Breast epithelium (tissue), 4 donors: Measurements from ENCODE around the gene BID. TPM values are rescaled to one million over a fixed set of nuclear protein-coding genes. Genes with fewer than 3 reads are reported as not detected.

ENCODE experiments used
- DNase-seq, 2 donors: peaks; one replicate each; pipeline ENCODE4 v3.0.0-alpha.2; 2019; ENCODE audit warnings: low spot score in 2 of 2
- H3K27ac ChIP-seq, 2 donors: fragments of 200-600 bp; sonication (generic) in 1 of 2; one replicate each; pipeline ENCODE4 v1.5.1; 2016 to 2019; ENCODE audit warnings: mild to moderate bottlenecking in 1 of 2
- H3K27me3 ChIP-seq, 2 donors: fragments of 200-600 bp; sonication (generic) in 1 of 2; one replicate each; pipeline versions ENCODE4 v1.5.1 to v1.6.0; 2017 to 2019; ENCODE audit warnings: control low read depth in 1 of 2, mild to moderate bottlenecking in 1 of 2
- H3K36me3 ChIP-seq: fragments of 200-600 bp; one replicate; pipeline ENCODE4 v1.5.1; 2019
- H3K4me1 ChIP-seq, 2 donors: fragments of 200-600 bp; sonication (generic); one replicate each; pipeline ENCODE4 v1.5.1; 2016 to 2019; ENCODE audit warnings: control low read depth in 1 of 2
- H3K4me3 ChIP-seq, 3 donors: fragments of 200-600 bp; sonication (generic); 1 replicate in 2 of 3; 2 replicates in 1 of 3; pipeline ENCODE4 v1.5.1; 2016 to 2019; ENCODE audit warnings: mild to moderate bottlenecking in 3 of 3, moderate library complexity in 2 of 3
- H3K9me3 ChIP-seq, 2 donors: fragments of 200-600 bp; sonication (generic) in 1 of 2; one replicate each; pipeline ENCODE4 v1.5.1; 2016 to 2019; ENCODE audit warnings: control low read depth in 1 of 2
- CTCF ChIP-seq, 3 donors: fragments of 450-650 bp; IDR thresholded peaks; one replicate each; pipeline ENCODE4 v1.5.1; 2016 to 2017; ENCODE audit warnings: antibody characterized with exemption in 3 of 3, mild to moderate bottlenecking in 3 of 3, moderate library complexity in 3 of 3
- POLR2A ChIP-seq: fragments of 450-650 bp; IDR thresholded peaks from one replicate; pipeline ENCODE4 v1.6.1; 2016; ENCODE audit warnings: antibody characterized with exemption, mild to moderate bottlenecking, moderate library complexity
- POLR2AphosphoS5 ChIP-seq, 3 donors: sonication (generic); formaldehyde crosslinking; IDR thresholded peaks; one replicate each; pipeline ENCODE4 v1.6.1; 2017; ENCODE audit warnings: antibody characterized with exemption in 3 of 3
- intact Hi-C: fragments of 100-400 bp; cut with DNase I; formaldehyde crosslinking; loops from one replicate; pipeline ENCODE4 v1.15.1; 2023; ENCODE audit warnings: low total_unique reads
- total RNA-seq, 3 donors: library from RNA; depleted of rRNA; stranded (reverse); fragments of >200 nt; gene quantifications; one replicate each; pipeline ENCODE4 v1.1.0, GENCODE V29; 2016

The BID gene
- total RNA-seq, 3 donors from 2014 or later, result 25.9 to 35.7 (median 29.0) TPM

- TF ChIP-seq CTCF (IDR thresholded peaks at IDR 0.05) (no peak), POLR2A (no peak), POLR2AphosphoS5 (IDR thresholded peaks at IDR 0.05) (no peak)
- intact Hi-C loops, result no loop called here
- Histone ChIP-seq H3K36me3 (no peaks in the 10 kb centered on the region), H3K27ac (no peak overlapping the region), H3K4me3 (no peak overlapping the region), H3K9me3 (no peaks in the 10 kb centered on the region), H3K4me1 (no peaks in the 10 kb centered on the region), H3K27me3 (no peaks in the 10 kb centered on the region)
- no peak for DNase-seq
Observed at GRCh38 chr22:17795661-17796548, 21.6 kb upstream of the BID start.

- no peak overlapping the region for H3K27ac ChIP-seq
- H3K27me3 ChIP-seq, result no peaks in the 10 kb centered on the region
- no peak overlapping the region for H3K4me3 ChIP-seq
- no peaks in the 10 kb centered on the region for H3K36me3 ChIP-seq
- no peaks in the 10 kb centered on the region for H3K9me3 ChIP-seq
- TF ChIP-seq CTCF (IDR thresholded peaks at IDR 0.05) (no peak), POLR2AphosphoS5 (IDR thresholded peaks at IDR 0.05) (no peak), POLR2A (no peak)
- H3K4me1 ChIP-seq, result no peaks in the 10 kb centered on the region
- DNase-seq, result no peak
- intact Hi-C loops, result no loop called here
Observed at GRCh38 chr22:17794726-17795542, 20.7 kb upstream of the BID start.

GRCh38 chr22:17792854-17793434, 18.7 kb upstream of the BID start:
- Histone ChIP-seq H3K27ac (no peak overlapping the region), H3K36me3 (no peaks in the 10 kb centered on the region), H3K4me1 (no peaks in the 10 kb centered on the region), H3K27me3 (no peaks in the 10 kb centered on the region), H3K4me3 (no peak overlapping the region), H3K9me3 (no peaks in the 10 kb centered on the region)
- intact Hi-C loops, result no loop called here
- no peak for DNase-seq
- no peak for TF ChIP-seq POLR2AphosphoS5 (IDR thresholded peaks at IDR 0.05)
- no peak for TF ChIP-seq CTCF (IDR thresholded peaks at IDR 0.05)
- TF ChIP-seq POLR2A, result no peak

GRCh38 chr22:17792299-17792698, 18.0 kb upstream of the BID start:
- no peak overlapping the region for H3K4me3 ChIP-seq
- H3K9me3 ChIP-seq, result no peaks in the 10 kb centered on the region
- intact Hi-C loops, result no loop called here
- H3K4me1 ChIP-seq, result peaks cover 0 to under 1% of the 10 kb centered on the region in 2 donors
- no peak overlapping the region for H3K27ac ChIP-seq
- no peaks in the 10 kb centered on the region for H3K27me3 ChIP-seq
- no peaks in the 10 kb centered on the region for H3K36me3 ChIP-seq
- no peak for DNase-seq
- no peak for TF ChIP-seq CTCF (IDR thresholded peaks at IDR 0.05)
